Upper lobe of left lung (tissue), 6 donors: Measurements from ENCODE around the gene CDKN1C. TPM values are rescaled to one million over a fixed set of nuclear protein-coding genes. Genes with fewer than 3 reads are reported as not detected.

Experiments used
- ATAC-seq, 2 donors: fragments of 200-7000 bp; cut with Tn5 transposase; one replicate each; pipeline ENCODE4 v1.9.1; 2022; ENCODE audit warnings: mild to moderate bottlenecking in 2 of 2, moderate library complexity in 2 of 2; ENCODE audit not compliant: low FRiP score in 2 of 2
- DNase-seq, 2 donors: peaks; one replicate each; pipeline ENCODE4 v3.0.0-alpha.2; 2019 to 2020
- H3K27ac ChIP-seq, 4 donors: fragments of 200-600 bp; sonication (generic); one replicate each; pipeline ENCODE4 v1.5.1; 2016 to 2019
- H3K27me3 ChIP-seq, 4 donors: fragments of 200-600 bp; sonication (generic); one replicate each; pipeline ENCODE4 v1.5.1; 2017 to 2019
- H3K36me3 ChIP-seq, 4 donors: fragments of 200-600 bp; sonication (generic); one replicate each; pipeline ENCODE4 v1.5.1; 2016 to 2019
- H3K4me1 ChIP-seq, 4 donors: fragments of 200-600 bp; sonication (generic); one replicate each; pipeline ENCODE4 v1.5.1; 2018 to 2019
- H3K4me3 ChIP-seq, 4 donors: fragments of 200-600 bp; sonication (generic); one replicate each; pipeline ENCODE4 v1.5.1; 2017 to 2019; ENCODE audit warnings: mild to moderate bottlenecking in 2 of 4, moderate library complexity in 1 of 4
- H3K9me3 ChIP-seq, 4 donors: fragments of 200-600 bp; sonication (generic); one replicate each; pipeline ENCODE4 v1.5.1; 2018 to 2019
- EP300 ChIP-seq, 4 donors: sonication (generic); formaldehyde crosslinking; IDR thresholded peaks; one replicate each; pipeline ENCODE4 v1.5.1; 2017; ENCODE audit warnings: antibody characterized with exemption in 4 of 4, control low read depth in 2 of 4
- POLR2A ChIP-seq, 4 donors: fragments of 450-650 bp; IDR thresholded peaks; one replicate each; pipeline ENCODE4 v1.5.1; 2016 to 2017; ENCODE audit warnings: antibody characterized with exemption in 4 of 4, mild to moderate bottlenecking in 2 of 4
- POLR2AphosphoS5 ChIP-seq, 2 donors: sonication (generic); formaldehyde crosslinking; IDR thresholded peaks; one replicate each; pipeline ENCODE4 v1.5.1; 2017; ENCODE audit warnings: antibody characterized with exemption in 2 of 2
- WGBS, 2 donors: methylation state at CpG; one replicate each; pipeline ENCODE4 v1.1.5; 2017 to 2018; 5-methylcytosine and 5-hydroxymethylcytosine counted together
- total RNA-seq, 6 donors: library from RNA; depleted of rRNA in 4 of 6; stranded (reverse); fragments of >200 nt in 4 of 6; gene quantifications; one replicate each; pipeline versions ENCODE4 v1.1.0 to v1.2.1, GENCODE V29; 2016 to 2021
- TF ChIP-seq, protein P1 (sequence below), 6 experiments: fragments of 450-650 bp in 4 of 6; fragments of 200-600 bp in 2 of 6; sonication (generic) in 2 of 6; IDR thresholded peaks; one replicate each; pipeline ENCODE4 v1.5.1; 2016 to 2019; ENCODE audit warnings: antibody characterized with exemption in 6 of 6
- donor health status: DM: no; HTN: no; CAD: no; lungs with moderate emphysema.
- donor health status: DM: no; HTN: yes; CAD: no; lungs with severe emphysema.

The CDKN1C gene
- total RNA-seq, 6 donors from 2014 or later: 23.4 to 71.9 (median 33.6) TPM

DNA sequence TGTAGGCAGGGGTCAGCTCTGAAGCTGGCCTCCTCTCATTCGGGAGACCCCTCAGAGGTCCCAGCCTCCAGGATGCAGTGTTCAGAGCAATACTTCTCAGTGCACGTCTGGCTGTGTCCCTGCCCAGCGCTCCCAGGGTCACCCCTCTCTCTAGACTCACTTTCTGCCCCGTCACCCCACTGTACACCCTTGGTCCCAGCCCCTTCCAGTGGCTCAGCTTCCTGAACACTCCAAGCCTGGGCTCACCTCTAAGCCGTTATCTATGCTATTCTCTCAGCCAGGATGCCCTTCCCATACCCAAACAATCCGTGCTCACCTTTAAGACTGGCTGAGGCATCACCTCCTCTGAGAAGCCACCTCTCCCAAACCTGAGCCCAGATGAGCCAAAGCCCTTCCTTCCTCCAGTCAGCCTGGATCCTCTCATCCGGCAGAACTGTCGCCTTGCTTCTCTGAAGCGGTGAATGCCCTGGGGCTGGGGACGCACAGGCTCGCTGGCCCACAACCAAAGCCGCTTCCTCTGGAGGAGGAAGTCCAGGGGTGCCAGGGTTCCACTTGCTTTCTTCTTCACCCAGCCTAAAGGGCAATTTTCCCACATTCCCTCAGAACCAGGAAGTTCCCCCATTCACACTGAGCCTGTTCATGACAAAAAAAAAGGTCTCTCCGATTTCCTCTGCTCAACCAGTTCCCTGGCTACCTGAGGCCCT lies 13.7 kb upstream of the CDKN1C start:
- Histone ChIP-seq H3K9me3 (no peaks in the 10 kb centered on the region), H3K27ac (peak overlapping the region; percentile 76 to 85 (median 81)), H3K27me3 (no peaks in the 10 kb centered on the region), H3K4me1 (peaks cover 38 to 61% (median 49%) of the 10 kb centered on the region in 4 donors), H3K4me3 (no peak overlapping the region), H3K36me3 (no peaks in the 10 kb centered on the region)
- ATAC-seq (peak in 1 of 2 donors; percentile 16), DNase-seq (peak in 1 of 2 donors; percentile 55)
- WGBS, 2 donors: 49 to 56% methylated on average over 7 to 13 of the region's 13 CpGs
- TF ChIP-seq POLR2AphosphoS5 (IDR thresholded peaks at IDR 0.05) (peak in 1 of 2 donors; percentile 19), EP300 (IDR thresholded peaks at IDR 0.05) (no peak)

DNA sequence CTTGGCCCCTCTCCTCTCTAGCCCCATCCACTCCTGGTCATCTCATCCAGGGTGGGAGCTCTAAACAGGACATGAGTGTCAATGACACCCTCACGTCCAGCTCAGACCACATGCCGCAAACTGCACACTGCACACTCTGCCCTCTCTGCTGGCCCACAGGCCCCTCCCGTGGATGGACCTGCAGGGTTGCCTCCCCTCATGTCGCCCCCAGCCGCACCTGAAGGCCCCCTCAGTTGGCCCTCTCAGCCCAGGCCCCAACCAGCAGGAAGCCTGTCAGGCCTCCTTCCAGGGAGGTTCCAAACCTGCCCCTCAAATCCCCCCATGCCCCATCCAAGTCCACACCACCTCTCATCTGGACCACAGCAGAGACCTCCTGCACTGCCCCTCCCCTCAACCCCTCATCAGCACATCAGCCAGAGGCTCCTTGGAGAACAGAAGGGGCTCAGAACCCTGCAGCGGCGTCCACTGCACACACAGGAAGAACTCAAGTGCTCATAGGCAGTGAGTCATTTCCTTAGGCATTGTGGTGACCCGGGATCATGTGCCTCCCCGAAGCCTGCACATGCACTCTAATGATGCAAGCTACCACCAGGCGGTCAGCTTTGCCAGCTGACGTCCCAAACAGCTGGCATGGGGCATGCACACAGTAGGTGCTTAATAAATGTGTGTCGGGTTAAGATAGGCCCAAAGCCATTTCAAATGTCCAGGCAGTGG lies 12.9 kb upstream of the CDKN1C start:
- Histone ChIP-seq H3K27ac (peak overlapping the region; percentile 76 to 85 (median 81)), H3K4me1 (peaks cover 38 to 54% (median 45%) of the 10 kb centered on the region in 4 donors), H3K27me3 (no peaks in the 10 kb centered on the region), H3K36me3 (no peaks in the 10 kb centered on the region), H3K9me3 (no peaks in the 10 kb centered on the region), H3K4me3 (peak overlapping the region in 1 of 4 donors; percentile 12)
- ATAC-seq: peak; percentile 66 to 74
- TF ChIP-seq POLR2A (IDR thresholded peaks at IDR 0.05): peak in 1 of 4 donors; percentile 44
- TF ChIP-seq, protein P1, sequence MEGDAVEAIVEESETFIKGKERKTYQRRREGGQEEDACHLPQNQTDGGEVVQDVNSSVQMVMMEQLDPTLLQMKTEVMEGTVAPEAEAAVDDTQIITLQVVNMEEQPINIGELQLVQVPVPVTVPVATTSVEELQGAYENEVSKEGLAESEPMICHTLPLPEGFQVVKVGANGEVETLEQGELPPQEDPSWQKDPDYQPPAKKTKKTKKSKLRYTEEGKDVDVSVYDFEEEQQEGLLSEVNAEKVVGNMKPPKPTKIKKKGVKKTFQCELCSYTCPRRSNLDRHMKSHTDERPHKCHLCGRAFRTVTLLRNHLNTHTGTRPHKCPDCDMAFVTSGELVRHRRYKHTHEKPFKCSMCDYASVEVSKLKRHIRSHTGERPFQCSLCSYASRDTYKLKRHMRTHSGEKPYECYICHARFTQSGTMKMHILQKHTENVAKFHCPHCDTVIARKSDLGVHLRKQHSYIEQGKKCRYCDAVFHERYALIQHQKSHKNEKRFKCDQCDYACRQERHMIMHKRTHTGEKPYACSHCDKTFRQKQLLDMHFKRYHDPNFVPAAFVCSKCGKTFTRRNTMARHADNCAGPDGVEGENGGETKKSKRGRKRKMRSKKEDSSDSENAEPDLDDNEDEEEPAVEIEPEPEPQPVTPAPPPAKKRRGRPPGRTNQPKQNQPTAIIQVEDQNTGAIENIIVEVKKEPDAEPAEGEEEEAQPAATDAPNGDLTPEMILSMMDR (IDR thresholded peaks at IDR 0.05): no peak
- TF ChIP-seq POLR2AphosphoS5 (IDR thresholded peaks at IDR 0.05): peak; percentile 84 to 95
- peak in 1 of 4 donors; percentile 90 for TF ChIP-seq EP300 (IDR thresholded peaks at IDR 0.05)
- WGBS, 2 donors: 44% methylated on average over 6 to 12 of the region's 12 CpGs
- DNase-seq: peak in 1 of 2 donors; percentile 94

DNA sequence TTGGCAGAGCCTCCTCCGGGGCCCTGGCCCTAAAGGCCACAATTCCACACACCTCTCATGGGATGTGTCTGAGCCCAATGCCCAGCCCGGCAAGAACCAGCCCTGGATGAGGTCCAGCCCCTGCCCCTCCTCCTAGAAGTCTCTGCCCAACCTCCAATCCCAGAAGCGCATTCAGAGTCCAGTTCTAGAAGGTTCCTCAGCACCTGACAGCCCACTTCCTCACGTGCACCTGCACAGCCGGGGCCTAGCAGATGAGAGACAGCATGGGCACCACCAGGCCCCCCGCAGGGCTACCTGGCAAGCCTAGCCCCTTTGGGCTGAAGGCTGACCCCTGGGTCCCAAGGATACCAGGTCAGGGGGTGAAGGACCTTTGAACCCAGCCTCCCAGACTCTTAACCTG lies 11.5 kb upstream of the CDKN1C start:
- Histone ChIP-seq H3K36me3 (no peaks in the 10 kb centered on the region), H3K27me3 (no peaks in the 10 kb centered on the region), H3K4me1 (peaks cover 38 to 51% (median 46%) of the 10 kb centered on the region in 4 donors), H3K4me3 (no peak overlapping the region), H3K27ac (peak overlapping the region in 1 of 4 donors; percentile 82), H3K9me3 (no peaks in the 10 kb centered on the region)
- 85 to 87% methylated on average over 3 to 6 of the region's 6 CpGs for WGBS, 2 donors
- TF ChIP-seq, protein P1 (IDR thresholded peaks at IDR 0.05): no peak
- TF ChIP-seq POLR2AphosphoS5 (IDR thresholded peaks at IDR 0.05) (no peak), EP300 (IDR thresholded peaks at IDR 0.05) (no peak), POLR2A (IDR thresholded peaks at IDR 0.05) (no peak)
- ATAC-seq (no peak), DNase-seq (no peak)

DNA sequence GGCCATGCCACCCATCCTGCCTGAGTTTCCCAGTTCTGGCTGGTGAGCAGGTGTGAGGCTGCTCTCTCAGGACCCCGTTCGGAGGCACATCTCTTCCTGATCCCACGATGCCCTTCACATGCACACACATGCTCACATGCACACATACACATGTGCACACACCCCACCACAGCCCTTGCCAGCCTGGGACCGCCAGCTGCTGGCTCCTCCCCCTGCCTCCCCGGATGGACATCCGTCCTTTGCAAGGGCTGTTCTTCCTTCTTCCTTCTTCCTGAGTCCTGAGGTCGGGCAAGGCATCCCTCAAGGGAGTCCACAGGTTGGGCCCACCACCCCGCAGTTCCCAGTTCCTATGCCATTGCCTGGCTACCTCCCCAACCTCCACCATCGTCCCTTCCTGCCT lies 10.5 kb upstream of the CDKN1C start:
- Histone ChIP-seq H3K27me3 (no peaks in the 10 kb centered on the region), H3K4me1 (peaks cover 38 to 53% (median 49%) of the 10 kb centered on the region in 4 donors), H3K9me3 (no peaks in the 10 kb centered on the region), H3K27ac (no peak overlapping the region), H3K4me3 (no peak overlapping the region), H3K36me3 (no peaks in the 10 kb centered on the region)
- ATAC-seq (no peak), DNase-seq (no peak)
- no peak for TF ChIP-seq POLR2A (IDR thresholded peaks at IDR 0.05)
- TF ChIP-seq, protein P1 (IDR thresholded peaks at IDR 0.05): no peak
- TF ChIP-seq EP300 (IDR thresholded peaks at IDR 0.05): no peak
- no peak for TF ChIP-seq POLR2AphosphoS5 (IDR thresholded peaks at IDR 0.05)
- WGBS, 2 donors: 76% methylated on average over 9 of the region's 9 CpGs

DNA sequence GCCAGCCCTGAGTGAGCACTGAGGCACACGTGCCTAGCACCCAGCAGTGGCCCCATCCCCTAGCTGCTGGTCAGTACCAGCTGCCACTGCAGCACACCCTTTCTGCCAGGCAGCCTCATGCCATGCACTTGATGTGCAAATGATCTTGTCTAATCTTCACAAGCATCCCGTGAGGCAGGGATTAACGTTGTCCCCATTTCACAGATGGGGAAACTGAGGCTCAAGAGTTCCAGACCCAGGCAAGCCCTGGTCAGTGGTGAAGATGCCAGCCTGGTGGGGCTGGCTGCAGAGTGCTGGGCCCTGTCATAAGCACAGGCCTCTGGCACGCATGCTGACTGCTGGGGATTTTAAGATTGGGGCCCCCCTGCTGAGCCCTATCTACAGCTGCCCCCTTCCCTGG lies 8.4 kb upstream of the CDKN1C start:
- no peaks in the 10 kb centered on the region for H3K36me3 ChIP-seq
- peaks cover 29 to 47% (median 43%) of the 10 kb centered on the region in 4 donors for H3K4me1 ChIP-seq
- no peak overlapping the region for H3K27ac ChIP-seq
- no peak for TF ChIP-seq POLR2A (IDR thresholded peaks at IDR 0.05)
- TF ChIP-seq, protein P1 (IDR thresholded peaks at IDR 0.05): no peak
- no peak for TF ChIP-seq EP300 (IDR thresholded peaks at IDR 0.05)
- TF ChIP-seq POLR2AphosphoS5 (IDR thresholded peaks at IDR 0.05): no peak
- no peaks in the 10 kb centered on the region for H3K27me3 ChIP-seq
- 92 to 93% methylated on average over 3 to 4 of the region's 4 CpGs for WGBS, 2 donors
- no peaks in the 10 kb centered on the region for H3K9me3 ChIP-seq
- no peak for ATAC-seq
- H3K4me3 ChIP-seq: no peak overlapping the region
- no peak for DNase-seq
